ENCODE results near the gene ADGRG2. TPM values are rescaled to one million over a fixed set of nuclear protein-coding genes. Genes with fewer than 3 reads are reported as not detected.

Gene ADGRG2
- total and polyA plus RNA-seq, 8 donors: 0.30 to 2.6 (median 0.69) TPM

DNA sequence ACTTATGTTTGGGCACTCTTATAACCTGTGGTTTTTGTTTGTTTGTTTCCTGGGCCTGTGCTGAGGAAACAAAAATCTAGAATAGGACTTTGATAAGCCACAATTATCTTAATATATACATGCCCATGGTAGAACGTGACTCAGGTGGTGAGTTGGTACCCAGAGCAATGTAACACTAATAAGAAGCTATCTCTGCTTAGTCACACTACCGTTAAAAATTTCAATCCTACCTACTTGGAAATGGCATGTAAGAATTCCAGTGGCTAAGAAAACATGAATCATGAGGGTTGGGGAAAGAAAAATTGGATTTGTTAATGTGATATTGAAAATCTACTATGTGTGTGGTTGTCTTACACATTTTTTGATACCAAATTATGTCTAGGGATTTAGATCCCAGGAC is 30.5 kb upstream of the ADGRG2 start:
- no peak for ATAC-seq
- H3K4me3 ChIP-seq: no peak overlapping the region
- no peaks in the 10 kb centered on the region for H3K27me3 ChIP-seq
- WGBS, 2 donors: 67 to 70% methylated on average over 2 of the region's 2 CpGs
- H3K9me3 ChIP-seq: no peaks in the 10 kb centered on the region
- H3K4me1 ChIP-seq: no peaks in the 10 kb centered on the region
- TF ChIP-seq, protein P1, sequence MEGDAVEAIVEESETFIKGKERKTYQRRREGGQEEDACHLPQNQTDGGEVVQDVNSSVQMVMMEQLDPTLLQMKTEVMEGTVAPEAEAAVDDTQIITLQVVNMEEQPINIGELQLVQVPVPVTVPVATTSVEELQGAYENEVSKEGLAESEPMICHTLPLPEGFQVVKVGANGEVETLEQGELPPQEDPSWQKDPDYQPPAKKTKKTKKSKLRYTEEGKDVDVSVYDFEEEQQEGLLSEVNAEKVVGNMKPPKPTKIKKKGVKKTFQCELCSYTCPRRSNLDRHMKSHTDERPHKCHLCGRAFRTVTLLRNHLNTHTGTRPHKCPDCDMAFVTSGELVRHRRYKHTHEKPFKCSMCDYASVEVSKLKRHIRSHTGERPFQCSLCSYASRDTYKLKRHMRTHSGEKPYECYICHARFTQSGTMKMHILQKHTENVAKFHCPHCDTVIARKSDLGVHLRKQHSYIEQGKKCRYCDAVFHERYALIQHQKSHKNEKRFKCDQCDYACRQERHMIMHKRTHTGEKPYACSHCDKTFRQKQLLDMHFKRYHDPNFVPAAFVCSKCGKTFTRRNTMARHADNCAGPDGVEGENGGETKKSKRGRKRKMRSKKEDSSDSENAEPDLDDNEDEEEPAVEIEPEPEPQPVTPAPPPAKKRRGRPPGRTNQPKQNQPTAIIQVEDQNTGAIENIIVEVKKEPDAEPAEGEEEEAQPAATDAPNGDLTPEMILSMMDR (IDR thresholded peaks at IDR 0.05): no peak
- intact Hi-C loops (cut with DNase I): no loop called here
- H3K36me3 ChIP-seq: no peaks in the 10 kb centered on the region
- DNase-seq: no peak
- no peak for FAIRE-seq
- no peak overlapping the region for H3K27ac ChIP-seq

GRCh38 chrX:19137067-19137466 is 14.8 kb upstream of the ADGRG2 start:
- 72 to 74% methylated on average over 2 of the region's 2 CpGs for WGBS, 2 donors
- H3K4me1 ChIP-seq: no peaks in the 10 kb centered on the region
- intact Hi-C loops (cut with DNase I): no loop called here
- no peak overlapping the region for H3K4me3 ChIP-seq
- no peak for DNase-seq
- peaks cover 0 to 8% (median 2%) of the 10 kb centered on the region in 4 donors for H3K27me3 ChIP-seq
- FAIRE-seq: no peak
- H3K27ac ChIP-seq: no peak overlapping the region
- ATAC-seq: no peak
- H3K36me3 ChIP-seq: no peaks in the 10 kb centered on the region
- TF ChIP-seq, protein P1 (IDR thresholded peaks at IDR 0.05): no peak
- no peaks in the 10 kb centered on the region for H3K9me3 ChIP-seq

DNA sequence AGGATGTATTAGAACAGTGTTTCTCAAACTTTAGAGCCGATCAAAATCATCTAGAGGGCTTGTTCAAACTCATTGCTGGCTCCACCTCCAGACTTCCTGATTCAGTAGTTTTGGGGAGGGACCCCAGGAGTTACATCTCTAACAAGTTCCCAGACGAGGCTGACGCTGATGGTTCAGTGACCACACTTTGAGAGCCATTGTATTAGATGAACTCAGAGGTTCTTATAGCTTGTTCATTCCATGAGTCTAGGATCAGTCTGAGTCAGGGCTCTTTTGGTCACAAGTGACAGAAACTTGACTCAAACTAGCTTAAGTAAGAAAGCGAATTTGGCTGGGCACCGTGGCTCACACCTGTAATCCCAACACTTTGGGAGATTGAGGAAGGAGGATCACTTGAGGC is 11.5 kb upstream of the ADGRG2 start:
- DNase-seq (no peak), ATAC-seq (no peak), FAIRE-seq (no peak)
- TF ChIP-seq, protein P1 (IDR thresholded peaks at IDR 0.05): no peak
- no peak overlapping the region for H3K4me3 ChIP-seq
- no peaks in the 10 kb centered on the region for H3K36me3 ChIP-seq
- no peaks in the 10 kb centered on the region for H3K4me1 ChIP-seq
- H3K27me3 ChIP-seq: peaks cover 0 to 7% (median 0%) of the 10 kb centered on the region in 4 donors
- intact Hi-C loops (cut with DNase I): no loop called here
- no peaks in the 10 kb centered on the region for H3K9me3 ChIP-seq
- 70 to 74% methylated on average over 5 of the region's 5 CpGs for WGBS, 2 donors
- H3K27ac ChIP-seq: no peak overlapping the region

DNA sequence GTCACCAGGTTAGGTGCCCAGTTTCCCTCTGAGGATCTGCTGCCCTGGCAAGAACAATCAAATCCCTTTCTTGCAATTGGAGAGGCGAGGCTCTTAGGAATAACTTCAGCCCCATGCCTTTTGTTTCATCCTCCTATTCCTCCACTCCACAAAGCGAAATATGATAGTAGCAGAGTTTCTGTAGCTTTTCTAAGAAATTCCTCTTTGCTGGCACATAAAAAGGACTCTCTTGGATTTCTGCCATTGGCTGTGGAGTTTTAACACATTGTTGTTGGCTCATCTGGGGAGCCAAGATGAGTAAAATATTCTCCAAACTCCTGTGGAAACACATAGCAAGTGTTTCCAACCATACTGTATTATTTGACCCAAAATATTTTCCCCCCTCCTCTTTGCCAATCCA is 11.0 kb upstream of the ADGRG2 start:
- TF ChIP-seq, protein P1 (IDR thresholded peaks at IDR 0.05): no peak
- H3K9me3 ChIP-seq: no peaks in the 10 kb centered on the region
- no peaks in the 10 kb centered on the region for H3K4me1 ChIP-seq
- no peak overlapping the region for H3K4me3 ChIP-seq
- 43 to 55% methylated on average over 2 of the region's 2 CpGs for WGBS, 2 donors
- H3K27ac ChIP-seq: no peak overlapping the region
- intact Hi-C loops (cut with DNase I): no loop called here
- H3K27me3 ChIP-seq: peaks cover 0 to 7% (median 0%) of the 10 kb centered on the region in 4 donors
- DNase-seq: no peak
- no peak for ATAC-seq
- no peak for FAIRE-seq
- no peaks in the 10 kb centered on the region for H3K36me3 ChIP-seq

GRCh38 chrX:19130628-19131027 is 8.4 kb upstream of the ADGRG2 start:
- Histone ChIP-seq H3K4me3 (no peak overlapping the region), H3K36me3 (no peaks in the 10 kb centered on the region), H3K27ac (no peak overlapping the region), H3K4me1 (no peaks in the 10 kb centered on the region), H3K27me3 (peaks cover 0 to 7% (median 0%) of the 10 kb centered on the region in 4 donors), H3K9me3 (no peaks in the 10 kb centered on the region)
- ATAC-seq (no peak), FAIRE-seq (no peak), DNase-seq (no peak)
- TF ChIP-seq, protein P1 (IDR thresholded peaks at IDR 0.05): no peak
- 73 to 84% methylated on average over 4 of the region's 4 CpGs for WGBS, 2 donors
- intact Hi-C loops (cut with DNase I): no loop called here
